Femur (tissue), 1 donor: ENCODE measurements around the gene CDK16.

Source experiments
- DNase-seq: peaks from one replicate; pipeline ENCODE4 v3.0.0-alpha.2; 2017

CDK16 gene

DNA sequence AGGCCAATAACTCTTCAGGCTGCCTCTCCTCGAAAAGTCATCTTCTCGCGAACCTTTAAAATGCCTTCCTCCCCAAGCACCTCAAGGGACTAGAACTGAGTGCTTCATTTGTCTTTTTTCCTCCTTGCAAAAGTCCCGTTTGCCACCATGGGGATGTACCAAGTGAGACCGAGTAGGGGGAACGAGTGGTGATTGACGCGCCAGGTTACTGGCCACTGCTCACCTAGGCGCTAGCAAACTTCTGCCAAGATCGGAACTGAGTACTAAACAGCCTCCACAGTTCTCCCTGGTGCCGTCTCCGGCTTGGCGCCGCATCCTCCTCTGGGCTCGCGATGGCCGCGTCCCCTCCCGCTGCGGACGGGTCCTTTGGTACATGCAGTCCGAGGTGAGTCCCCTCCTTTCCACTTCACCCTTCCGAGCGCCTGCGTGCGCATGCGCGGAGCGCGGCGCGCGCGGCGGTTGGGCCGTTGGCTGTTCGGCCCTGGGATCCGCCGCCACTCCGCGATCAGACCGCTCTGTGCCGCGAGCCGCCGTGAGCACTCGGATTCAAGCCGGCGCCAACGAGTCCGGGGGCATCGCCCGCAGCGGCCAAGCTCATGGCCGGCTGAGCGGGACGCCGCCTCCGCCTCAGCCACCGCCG lies at the start of gene CDK16:
Gene CDK16 (plus strand): TSS at position 402 of the 640 bp plus-strand sequence. CDS start 4,877 bp downstream, outside the sequence.
- DNase-seq: peak; percentile 92

DNA sequence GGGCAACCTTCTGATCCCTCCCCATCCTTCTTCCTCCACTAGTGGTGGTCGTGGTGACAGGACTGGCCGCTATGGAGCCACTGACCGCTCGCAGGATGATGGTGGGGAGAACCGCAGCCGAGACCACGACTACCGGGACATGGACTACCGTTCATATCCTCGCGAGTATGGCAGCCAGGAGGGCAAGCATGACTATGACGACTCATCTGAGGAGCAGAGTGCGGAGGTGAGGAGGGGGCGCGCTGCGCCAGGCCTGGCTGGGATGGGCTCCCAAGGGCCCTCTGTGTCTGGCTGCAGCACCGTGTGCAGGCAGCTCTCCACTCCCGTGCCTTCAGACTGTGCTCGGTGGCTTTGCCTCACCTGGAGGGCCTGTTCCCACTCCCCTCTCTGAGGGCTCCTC lies 49.2 kb upstream of the CDK16 start:
- no peak for DNase-seq

GRCh38 chrX:47169726-47170515 lies 48.6 kb upstream of the CDK16 start:
- no peak for DNase-seq

- DNase-seq: no peak
Observed at GRCh38 chrX:47170861-47171692, 47.4 kb upstream of the CDK16 start.

DNA sequence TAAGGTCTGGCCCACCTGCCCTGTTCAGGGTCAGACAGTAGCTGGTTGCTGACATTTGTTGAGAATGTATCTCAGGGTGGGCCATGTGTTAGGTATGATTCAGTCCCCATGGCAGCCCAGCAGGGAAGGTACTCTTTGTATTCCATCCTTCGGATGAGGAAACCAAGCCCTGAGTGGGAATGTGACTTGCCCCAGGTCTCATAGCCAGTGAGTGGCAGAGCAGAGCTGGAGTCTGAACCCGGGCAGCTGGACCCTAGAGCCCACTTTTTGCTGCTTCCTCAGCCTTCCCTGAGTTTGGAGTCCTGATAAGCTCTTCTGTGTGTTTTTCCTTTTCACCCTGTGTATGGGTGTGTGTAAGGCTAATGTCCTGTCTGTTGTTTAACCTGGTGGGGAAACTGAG lies 46.5 kb upstream of the CDK16 start:
- DNase-seq: no peak

DNA sequence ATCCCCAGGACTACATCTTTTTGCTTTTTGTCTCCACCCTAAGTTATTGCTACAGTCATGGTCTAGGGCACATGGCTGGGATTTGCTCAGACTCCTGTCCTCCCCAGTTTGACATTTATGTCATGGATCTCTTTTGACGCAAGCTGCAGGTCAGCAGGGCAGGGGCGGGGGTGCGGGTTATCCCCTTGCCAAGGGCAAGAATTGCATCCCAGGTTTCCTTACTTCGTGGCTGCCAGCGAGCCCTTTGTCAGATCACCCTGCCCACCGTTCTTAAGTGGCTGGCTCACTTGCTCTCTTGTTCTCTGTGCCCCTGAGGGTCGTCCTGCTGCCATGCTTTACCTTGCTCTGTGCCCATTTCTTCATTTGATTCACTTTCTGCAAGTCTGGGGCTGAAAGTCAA lies 45.9 kb upstream of the CDK16 start:
- no peak for DNase-seq

GRCh38 chrX:47172971-47173792 lies 45.3 kb upstream of the CDK16 start:
- DNase-seq: no peak

GRCh38 chrX:47174376-47174775 lies 44.1 kb upstream of the CDK16 start:
- no peak for DNase-seq

GRCh38 chrX:47174846-47175587 lies 43.5 kb upstream of the CDK16 start:
- DNase-seq: no peak

DNA sequence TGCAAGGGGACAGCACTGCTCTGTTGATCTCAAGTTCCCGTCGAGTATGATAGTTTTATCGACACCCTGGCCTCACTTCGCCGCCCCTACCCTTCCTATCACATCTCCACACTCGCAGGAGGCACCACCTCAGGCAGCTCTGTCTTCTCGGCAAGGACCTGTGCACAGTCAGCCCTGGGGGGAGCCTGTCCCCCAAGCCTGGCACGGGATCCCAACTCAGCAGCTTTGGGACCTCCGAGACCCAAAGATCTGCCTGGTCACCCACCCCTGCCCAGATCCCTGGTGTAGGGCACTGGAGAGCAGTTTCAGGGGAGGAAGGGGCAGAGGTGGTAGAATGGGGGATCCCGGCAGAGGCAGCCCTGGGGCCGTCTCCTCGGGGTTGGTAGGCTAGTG lies 42.9 kb upstream of the CDK16 start:
- DNase-seq: no peak

- DNase-seq: no peak
Observed at GRCh38 chrX:47176101-47176740, 42.3 kb upstream of the CDK16 start.

DNA sequence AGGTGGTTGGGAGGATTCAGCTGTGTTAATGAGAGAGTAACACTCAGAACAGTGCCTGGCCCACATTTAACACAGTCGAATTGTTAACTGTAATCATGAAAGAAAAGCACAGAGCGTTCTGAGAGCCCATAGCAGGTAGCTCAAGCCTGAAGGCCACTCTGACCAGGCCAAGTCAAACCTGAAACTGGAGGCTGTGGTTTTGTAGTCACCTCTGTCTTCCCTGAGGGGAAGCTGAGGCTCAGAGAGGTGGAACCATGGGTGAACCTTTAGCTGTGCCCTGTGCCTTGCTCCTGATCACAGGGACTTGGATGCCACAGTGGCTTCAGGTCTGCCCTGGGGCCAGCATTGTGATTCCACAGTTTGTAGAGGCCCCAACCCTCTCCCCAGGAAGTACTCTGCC lies 41.4 kb upstream of the CDK16 start:
- DNase-seq: no peak

DNA sequence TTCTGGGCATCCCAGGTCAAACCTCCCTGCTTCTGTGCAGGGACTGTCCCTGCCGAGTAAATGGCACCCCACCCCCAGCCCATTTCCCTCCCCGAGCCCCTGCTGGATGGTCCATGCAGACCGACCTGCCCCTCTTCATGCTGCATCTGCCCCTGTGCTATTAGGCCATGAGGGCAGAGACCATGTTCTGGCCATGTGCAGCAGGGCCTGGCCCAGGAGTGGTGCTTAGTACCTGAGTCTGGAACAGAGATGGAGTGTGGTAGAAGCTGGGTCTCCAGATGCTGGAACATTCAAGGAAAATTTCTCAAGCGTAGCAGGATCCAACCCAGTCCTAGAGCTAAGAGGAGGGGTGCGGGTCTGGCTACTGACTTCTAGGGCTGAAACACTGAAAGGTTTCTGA lies 40.1 kb upstream of the CDK16 start:
- no peak for DNase-seq

DNA sequence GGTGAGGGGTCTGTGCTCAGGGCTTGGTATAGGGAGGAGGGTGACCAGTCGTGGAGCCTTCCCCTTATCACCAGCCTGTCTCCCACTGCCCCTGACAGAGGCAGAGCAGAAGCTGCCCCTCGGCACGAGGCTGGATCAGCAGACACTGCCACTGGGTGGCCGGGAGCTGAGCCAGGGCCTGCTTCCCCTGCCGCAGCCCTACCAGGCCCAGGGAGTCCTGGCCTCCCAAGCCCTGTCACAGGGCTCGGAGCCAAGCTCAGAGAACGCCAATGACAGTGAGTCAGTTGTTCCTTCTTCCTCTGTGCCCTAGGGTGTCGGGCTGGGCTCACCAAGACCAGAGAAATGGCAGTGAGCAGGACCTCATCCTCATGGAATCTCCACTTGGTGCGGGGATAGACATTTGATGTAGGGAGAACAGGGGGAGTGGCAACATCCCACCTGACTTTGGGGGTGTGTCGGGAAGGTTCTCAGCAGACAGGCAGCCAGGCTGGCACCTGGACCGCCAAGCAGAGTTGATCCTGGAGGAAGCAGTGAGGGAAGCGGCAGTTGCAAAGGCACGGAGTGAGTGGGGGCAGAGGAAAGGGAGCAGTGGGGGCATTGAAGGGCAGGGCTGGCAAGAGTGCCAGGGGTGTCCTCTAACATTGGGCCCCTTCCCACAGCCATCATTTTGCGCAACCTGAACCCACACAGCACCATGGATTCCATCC lies 39.1 kb upstream of the CDK16 start:
- DNase-seq: peak; percentile 18

DNA sequence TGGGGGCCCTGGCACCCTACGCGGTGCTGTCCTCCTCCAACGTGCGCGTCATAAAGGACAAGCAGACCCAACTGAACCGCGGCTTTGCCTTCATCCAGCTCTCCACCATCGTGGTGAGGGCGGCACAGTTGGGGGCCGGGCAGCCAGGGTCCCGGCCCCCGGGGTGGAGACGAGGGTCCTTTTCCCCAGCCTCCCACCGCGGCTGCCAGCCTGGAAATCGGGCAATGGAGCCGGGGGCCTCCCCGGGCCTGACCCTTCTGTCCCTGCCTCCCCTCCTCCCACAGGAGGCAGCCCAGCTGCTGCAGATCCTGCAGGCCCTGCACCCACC lies 38.6 kb upstream of the CDK16 start:
- DNase-seq: no peak

DNA sequence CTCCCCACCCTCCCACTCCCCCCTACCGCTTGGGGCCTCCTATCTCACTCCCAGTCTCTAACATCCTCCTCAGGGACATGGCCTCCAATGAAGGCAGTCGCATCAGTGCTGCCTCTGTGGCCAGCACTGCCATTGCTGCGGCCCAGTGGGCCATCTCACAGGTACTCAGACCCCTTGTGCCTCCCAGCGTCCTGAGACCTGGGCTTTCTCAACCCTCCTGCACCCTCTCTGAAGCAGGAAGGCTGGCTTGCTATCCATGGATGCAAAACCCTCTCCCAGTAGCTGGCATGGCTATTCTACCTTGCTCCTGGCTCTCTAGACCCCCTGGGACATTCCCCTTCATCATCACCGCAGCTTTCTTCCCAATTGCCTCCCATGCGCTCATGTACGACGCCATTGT lies 38.1 kb upstream of the CDK16 start:
- DNase-seq: peak; percentile 10

DNA sequence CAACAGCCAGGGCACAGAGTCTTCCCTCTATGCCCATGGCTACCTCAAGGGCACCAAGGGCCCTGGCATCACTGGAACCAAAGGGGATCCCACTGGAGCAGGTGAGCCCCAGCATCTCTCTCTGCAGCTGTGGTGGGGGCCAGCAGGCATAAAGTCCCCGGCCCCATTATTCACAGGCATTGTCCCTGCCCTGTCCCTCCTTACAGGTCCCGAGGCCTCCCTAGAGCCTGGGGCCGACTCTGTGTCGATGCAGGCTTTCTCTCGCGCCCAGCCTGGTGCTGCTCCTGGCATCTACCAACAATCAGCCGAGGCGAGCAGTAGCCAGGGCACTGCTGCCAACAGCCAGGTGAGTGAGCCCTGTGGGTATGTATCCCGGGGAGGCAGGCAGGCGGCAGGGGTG lies 37.2 kb upstream of the CDK16 start:
- DNase-seq: peak; percentile 13

GRCh38 chrX:47182106-47182700 lies 36.3 kb upstream of the CDK16 start:
- DNase-seq: peak; percentile 21

DNA sequence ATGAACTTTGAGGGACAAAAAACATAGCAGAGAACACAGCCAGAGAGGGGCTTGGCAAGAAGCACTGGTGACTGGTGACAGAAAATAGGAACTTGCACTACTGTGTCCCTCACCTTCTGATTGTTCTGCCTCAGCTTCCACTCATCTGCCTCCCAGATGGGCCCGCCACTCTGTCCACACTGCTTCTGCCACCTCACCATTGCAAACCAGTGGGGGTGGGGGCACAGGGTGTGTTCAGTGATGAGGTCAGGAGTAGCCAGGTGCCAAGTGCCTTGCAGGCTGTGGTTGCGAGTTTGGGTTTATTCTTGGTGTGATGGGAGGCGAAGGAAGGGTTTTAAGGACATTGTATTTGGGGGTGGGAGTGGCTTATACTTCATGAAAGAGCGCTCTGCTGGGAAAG lies 34.0 kb upstream of the CDK16 start:
- DNase-seq: peak; percentile 13

- DNase-seq: peak; percentile 21
Observed at GRCh38 chrX:47185241-47185640, 33.2 kb upstream of the CDK16 start.
